DND-41 (cell line): ENCODE measurements around the gene PLEKHA8.

Experiments used
- CTCF ChIP-seq: IDR thresholded peaks from 2 replicates; pipeline ENCODE4 v1.5.1; 2012; ENCODE audit warnings: borderline replicate concordance, low read length, moderate library complexity, mild to moderate bottlenecking; ENCODE audit not compliant: poor library complexity, severe bottlenecking; ENCODE audit errors: extremely low read depth
- EZH2 ChIP-seq: IDR thresholded peaks from 3 replicates; pipeline ENCODE4 v1.6.1; 2012; ENCODE audit warnings: borderline replicate concordance, low read depth, mild to moderate bottlenecking, moderate library complexity, low read length, inconsistent platforms; ENCODE audit not compliant: severe bottlenecking

GRCh38 chr7:29987811-29988317 lies 40.3 kb upstream of the PLEKHA8 start:
- TF ChIP-seq CTCF (no peak), EZH2 (no peak)
